ENCODE measurements around the gene SACM1L. TPM values are rescaled to one million over a fixed set of nuclear protein-coding genes. Genes with fewer than 3 reads are reported as not detected.

Gene SACM1L
- total and polyA plus RNA-seq, 4 donors: 50.3 to 77.6 (median 57.8) TPM

GRCh38 chr3:45730409-45731154 is 41.4 kb downstream of the SACM1L start:
- no peak for DNase-seq (ENCODE audit: low read depth in 4 of 6, low spot score in 6 of 6)
- H3K4me1 ChIP-seq (ENCODE audit: control insufficient read depth, insufficient read depth, low read length): no peaks in the 10 kb centered on the region
- no peak overlapping the region for H3K27ac ChIP-seq (ENCODE audit: low read depth, low read length)
- no peak overlapping the region for H3K4me3 ChIP-seq (ENCODE audit: low read depth, low read length)
- peaks cover 3% of the 10 kb centered on the region for H3K36me3 ChIP-seq (ENCODE audit: control insufficient read depth, insufficient read depth, low read length)
- H3K27me3 ChIP-seq (ENCODE audit: control insufficient read depth, insufficient read depth, low read length): no peaks in the 10 kb centered on the region
- WGBS (ENCODE audit: insufficient coverage): no CpG with 5 or more reads among the region's 4 CpGs
- no peaks in the 10 kb centered on the region for H3K9me3 ChIP-seq (ENCODE audit: control insufficient read depth, insufficient read depth, low read length)

- DNase-seq (ENCODE audit: low read depth in 4 of 6, low spot score in 6 of 6): no peak
- Histone ChIP-seq H3K4me1 (ENCODE audit: control insufficient read depth, insufficient read depth, low read length) (no peaks in the 10 kb centered on the region), H3K27ac (ENCODE audit: low read depth, low read length) (no peak overlapping the region), H3K4me3 (ENCODE audit: low read depth, low read length) (no peak overlapping the region), H3K27me3 (ENCODE audit: control insufficient read depth, insufficient read depth, low read length) (no peaks in the 10 kb centered on the region), H3K36me3 (ENCODE audit: control insufficient read depth, insufficient read depth, low read length) (peaks cover 25% of the 10 kb centered on the region), H3K9me3 (ENCODE audit: control insufficient read depth, insufficient read depth, low read length) (no peaks in the 10 kb centered on the region)
Observed at GRCh38 chr3:45736707-45737106, 47.5 kb downstream of the SACM1L start.

- 83% methylated on average over 1 of the region's 2 CpGs for WGBS (ENCODE audit: insufficient coverage)
- DNase-seq (ENCODE audit: low read depth in 4 of 6, low spot score in 6 of 6): no peak
Observed at GRCh38 chr3:45737234-45737633, 48.0 kb downstream of the SACM1L start.

GRCh38 chr3:45739991-45740390 is 50.8 kb downstream of the SACM1L start:
- Histone ChIP-seq H3K4me3 (ENCODE audit: low read depth, low read length) (no peak overlapping the region), H3K9me3 (ENCODE audit: control insufficient read depth, insufficient read depth, low read length) (no peaks in the 10 kb centered on the region), H3K4me1 (ENCODE audit: control insufficient read depth, insufficient read depth, low read length) (no peaks in the 10 kb centered on the region), H3K27ac (ENCODE audit: low read depth, low read length) (no peak overlapping the region), H3K36me3 (ENCODE audit: control insufficient read depth, insufficient read depth, low read length) (peaks cover 22% of the 10 kb centered on the region), H3K27me3 (ENCODE audit: control insufficient read depth, insufficient read depth, low read length) (no peaks in the 10 kb centered on the region)
- WGBS (ENCODE audit: insufficient coverage): no CpG with 5 or more reads among the region's 2 CpGs
- DNase-seq (ENCODE audit: low read depth in 4 of 6, low spot score in 6 of 6): no peak

More at GRCh38 chr3:45737234-45737633, 48.0 kb downstream of the SACM1L start:
- Histone ChIP-seq H3K27ac (ENCODE audit: low read depth, low read length) (no peak overlapping the region), H3K9me3 (ENCODE audit: control insufficient read depth, insufficient read depth, low read length) (no peaks in the 10 kb centered on the region), H3K4me3 (ENCODE audit: low read depth, low read length) (no peak overlapping the region), H3K4me1 (ENCODE audit: control insufficient read depth, insufficient read depth, low read length) (no peaks in the 10 kb centered on the region), H3K36me3 (ENCODE audit: control insufficient read depth, insufficient read depth, low read length) (peaks cover 25% of the 10 kb centered on the region), H3K27me3 (ENCODE audit: control insufficient read depth, insufficient read depth, low read length) (no peaks in the 10 kb centered on the region)

- Histone ChIP-seq H3K4me3 (ENCODE audit: low read depth, low read length) (no peak overlapping the region), H3K27ac (ENCODE audit: low read depth, low read length) (no peak overlapping the region), H3K4me1 (ENCODE audit: control insufficient read depth, insufficient read depth, low read length) (peaks cover 4% of the 10 kb centered on the region), H3K27me3 (ENCODE audit: control insufficient read depth, insufficient read depth, low read length) (no peaks in the 10 kb centered on the region), H3K36me3 (ENCODE audit: control insufficient read depth, insufficient read depth, low read length) (peaks cover 23% of the 10 kb centered on the region), H3K9me3 (ENCODE audit: control insufficient read depth, insufficient read depth, low read length) (no peaks in the 10 kb centered on the region)
- DNase-seq (ENCODE audit: low read depth in 4 of 6, low spot score in 6 of 6): no peak
Observed at GRCh38 chr3:45741247-45741646, 52.1 kb downstream of the SACM1L start.

GRCh38 chr3:45741742-45742460 is 52.7 kb downstream of the SACM1L start:
- H3K4me3 ChIP-seq (ENCODE audit: low read depth, low read length): no peak overlapping the region
- WGBS (ENCODE audit: insufficient coverage): 60% methylated on average over 3 of the region's 6 CpGs
- H3K27me3 ChIP-seq (ENCODE audit: control insufficient read depth, insufficient read depth, low read length): no peaks in the 10 kb centered on the region
- peaks cover 26% of the 10 kb centered on the region for H3K36me3 ChIP-seq (ENCODE audit: control insufficient read depth, insufficient read depth, low read length)
- no peak for DNase-seq (ENCODE audit: low read depth in 4 of 6, low spot score in 6 of 6)
- peaks cover 7% of the 10 kb centered on the region for H3K4me1 ChIP-seq (ENCODE audit: control insufficient read depth, insufficient read depth, low read length)
- no peak overlapping the region for H3K27ac ChIP-seq (ENCODE audit: low read depth, low read length)
- H3K9me3 ChIP-seq (ENCODE audit: control insufficient read depth, insufficient read depth, low read length): no peaks in the 10 kb centered on the region

- 98% methylated on average over 4 of the region's 4 CpGs for WGBS (ENCODE audit: insufficient coverage)
- H3K36me3 ChIP-seq (ENCODE audit: control insufficient read depth, insufficient read depth, low read length): peaks cover 28% of the 10 kb centered on the region
Observed at GRCh38 chr3:45742461-45743089, 53.4 kb downstream of the SACM1L start.

GRCh38 chr3:45746165-45746776 is 57.1 kb downstream of the SACM1L start:
- Histone ChIP-seq H3K27me3 (ENCODE audit: control insufficient read depth, insufficient read depth, low read length) (no peaks in the 10 kb centered on the region), H3K4me1 (ENCODE audit: control insufficient read depth, insufficient read depth, low read length) (peaks cover 7% of the 10 kb centered on the region), H3K27ac (ENCODE audit: low read depth, low read length) (no peak overlapping the region), H3K9me3 (ENCODE audit: control insufficient read depth, insufficient read depth, low read length) (no peaks in the 10 kb centered on the region), H3K4me3 (ENCODE audit: low read depth, low read length) (no peak overlapping the region), H3K36me3 (ENCODE audit: control insufficient read depth, insufficient read depth, low read length) (peaks cover 24% of the 10 kb centered on the region)
- no peak for DNase-seq (ENCODE audit: low read depth in 4 of 6, low spot score in 6 of 6)
- 89% methylated on average over 32 of the region's 32 CpGs for WGBS (ENCODE audit: insufficient coverage)

More at GRCh38 chr3:45742461-45743089, 53.4 kb downstream of the SACM1L start:
- no peaks in the 10 kb centered on the region for H3K27me3 ChIP-seq (ENCODE audit: control insufficient read depth, insufficient read depth, low read length)
- H3K9me3 ChIP-seq (ENCODE audit: control insufficient read depth, insufficient read depth, low read length): no peaks in the 10 kb centered on the region
- H3K4me3 ChIP-seq (ENCODE audit: low read depth, low read length): no peak overlapping the region
- H3K27ac ChIP-seq (ENCODE audit: low read depth, low read length): no peak overlapping the region
- H3K4me1 ChIP-seq (ENCODE audit: control insufficient read depth, insufficient read depth, low read length): peaks cover 7% of the 10 kb centered on the region
- DNase-seq (ENCODE audit: low read depth in 4 of 6, low spot score in 6 of 6): no peak

GRCh38 chr3:45746777-45747622 is 57.8 kb downstream of the SACM1L start:
- Histone ChIP-seq H3K27ac (ENCODE audit: low read depth, low read length) (no peak overlapping the region), H3K4me3 (ENCODE audit: low read depth, low read length) (no peak overlapping the region), H3K36me3 (ENCODE audit: control insufficient read depth, insufficient read depth, low read length) (peaks cover 24% of the 10 kb centered on the region), H3K27me3 (ENCODE audit: control insufficient read depth, insufficient read depth, low read length) (no peaks in the 10 kb centered on the region), H3K9me3 (ENCODE audit: control insufficient read depth, insufficient read depth, low read length) (no peaks in the 10 kb centered on the region), H3K4me1 (ENCODE audit: control insufficient read depth, insufficient read depth, low read length) (peaks cover 7% of the 10 kb centered on the region)
- no peak for DNase-seq (ENCODE audit: low read depth in 4 of 6, low spot score in 6 of 6)
- 87% methylated on average over 18 of the region's 18 CpGs for WGBS (ENCODE audit: insufficient coverage)
